Heart left ventricle (tissue), 16 donors: ENCODE data around the gene VGLL4. TPM values are rescaled to one million over a fixed set of nuclear protein-coding genes. Genes with fewer than 3 reads are reported as not detected.

Experiments used
- ATAC-seq, 4 donors: fragments of 200-7000 bp; cut with Tn5 transposase; one replicate each; pipeline ENCODE4 v1.9.1; 2020 to 2022; ENCODE audit warnings: moderate library complexity in 4 of 4, mild to moderate bottlenecking in 3 of 4, moderate number of reproducible peaks in 1 of 4
- DNase-seq, 5 donors: peaks; one replicate each; pipeline ENCODE4 v3.0.0-alpha.2; 2020
- H3K27ac ChIP-seq, 12 donors: fragments of 200-600 bp; sonication (generic) in 4 of 12; one replicate each; pipeline versions ENCODE4 v1.5.0 to v1.8.0; 2016 to 2022; ENCODE audit warnings: mild to moderate bottlenecking in 2 of 12
- H3K27me3 ChIP-seq, 9 donors: fragments of 200-600 bp; sonication (generic) in 2 of 9; one replicate each; pipeline versions ENCODE4 v1.5.1 to v1.8.0; 2016 to 2022; ENCODE audit warnings: mild to moderate bottlenecking in 3 of 9
- H3K36me3 ChIP-seq, 9 donors: fragments of 200-600 bp; sonication (generic) in 2 of 9; one replicate each; pipeline versions ENCODE4 v1.5.0 to v1.8.0; 2018 to 2022; ENCODE audit warnings: mild to moderate bottlenecking in 2 of 9
- H3K4me1 ChIP-seq, 12 donors: fragments of 200-600 bp; sonication (generic) in 4 of 12; one replicate each; pipeline versions ENCODE4 v1.5.0 to v1.8.0; 2016 to 2022; ENCODE audit warnings: mild to moderate bottlenecking in 3 of 12
- H3K4me3 ChIP-seq, 12 donors: fragments of 200-600 bp; sonication (generic) in 4 of 12; one replicate each; pipeline versions ENCODE4 v1.5.0 to v1.8.0; 2017 to 2022; ENCODE audit warnings: mild to moderate bottlenecking in 9 of 12, moderate library complexity in 4 of 12
- H3K9me3 ChIP-seq, 12 donors: fragments of 200-600 bp; sonication (generic) in 4 of 12; one replicate each; pipeline versions ENCODE4 v1.5.0 to v1.8.0; 2016 to 2022; ENCODE audit warnings: mild to moderate bottlenecking in 1 of 12
- CTCF ChIP-seq, 12 donors: fragments of 200-600 bp; sonication (generic) in 4 of 12; IDR thresholded peaks; one replicate each; pipeline versions ENCODE4 v1.5.0 to v1.8.0; 2018 to 2022; ENCODE audit warnings: antibody characterized with exemption in 12 of 12, mild to moderate bottlenecking in 5 of 12
- POLR2A ChIP-seq, 2 donors: fragments of 450-650 bp; IDR thresholded peaks; one replicate each; pipeline ENCODE4 v1.6.1; 2017; ENCODE audit warnings: antibody characterized with exemption in 2 of 2, mild to moderate bottlenecking in 2 of 2, moderate library complexity in 2 of 2
- WGBS, 4 donors: extraction: QIAGEN DNeasy Blood & Tissue Kit in 2 of 4; methylation state at CpG; one replicate each; pipeline versions ENCODE4 v1.1.5 to v1.1.7; 2013 to 2018; 5-methylcytosine and 5-hydroxymethylcytosine counted together
- intact Hi-C, 10 donors: fragments of 100-400 bp; cut with DNase I; formaldehyde crosslinking; loops; one replicate each; pipeline versions ENCODE4 v1.11.1 to v1.14.2; 2022
- polyA plus RNA-seq, 2 donors: library from polyadenylated mRNA; stranded (reverse); fragments of 200-250 nt; gene quantifications; one replicate each; pipeline ENCODE4 v1.2.3, GENCODE V29; 2013
- total RNA-seq, 9 donors: library from RNA; depleted of rRNA in 2 of 9; stranded (reverse); fragments of >200 nt in 2 of 9; fragmentation: NEBNext Ultra II Directional in 3 of 9; extraction: Animal tissue kit (Norgen Biotek cat#: 25700) in 3 of 9; gene quantifications; one replicate each; pipeline versions ENCODE4 v1.1.0 to v1.2.4, GENCODE V29; 2016 to 2023
- donor health status: ischemic (EF 13 %, LVEDD 7.1; RV severe dilation, severe dysfunction).
- donor health status: healthy with polysubstance abuse.
- donor health status: DM: no; HTN: yes; CAD: no.
- donor health status: DM: no; HTN: no; CAD: no.
- donor health status: ischemic (EF 25% LVEDD 6.9; RV normal size, moderate dysfunction).
- donor health status: ischemic (EF 25% LVEDD 5.7; RV mildly dilated, moderate dysfunction).
- donor health status: healthy.
- donor health status: DM: yes; HTN: yes; CAD: no.
- donor health status: ischemic (EF 35%, LVEDD 5.7; RV mildly dilated, moderate dysfunction).
- donor health status: nonischemic (EF 11% LVEDD 7.7; RV severe dilation, severe dysfunction).
- donor health status: DM: yes; HTN: yes; CAD: no.
- donor health status: PGD.
- donor health status: ischemic (EF 29% LVEDD 5.4; RV normal size, mild dysfunction).
- donor health status: nonischemic (EF 23%, LVEDD 6.1; RV moderate dilation, normal function).

The VGLL4 gene
- total and polyA plus RNA-seq, 11 donors, result 24.0 to 40.4 (median 27.0) TPM

- Histone ChIP-seq H3K4me3 (peak overlapping the region in 11 of 12 donors; percentile 3 to 59 (median 41)), H3K27me3 (no peaks in the 10 kb centered on the region), H3K9me3 (no peaks in the 10 kb centered on the region), H3K36me3 (peaks cover 0 to 5% (median 0%) of the 10 kb centered on the region in 9 donors), H3K4me1 (peaks cover 17 to 80% (median 50%) of the 10 kb centered on the region in 12 donors), H3K27ac (peak overlapping the region in 11 of 12 donors; percentile 49 to 80 (median 74))
- intact Hi-C loops, result loop anchor here in 4 of 10 donors (5.0 to 10.0 kb wide), 2 partner anchors 52 to 60 kb away; partner anchors contain the start of gene VGLL4 (in 1 of the 4)
- 1 to 4% (median 3%) methylated on average over 13 of the region's 13 CpGs for WGBS, 4 donors
- DNase-seq (peak in 4 of 5 donors; percentile 77 to 82 (median 81)), ATAC-seq (peak; percentile 78 to 88 (median 85))
- TF ChIP-seq CTCF (IDR thresholded peaks at IDR 0.05) (no peak), POLR2A (IDR thresholded peaks at IDR 0.05) (no peak)
Observed at GRCh38 chr3:11582191-11582968, 61.3 kb downstream of the VGLL4 start.

- H3K9me3 ChIP-seq, result no peaks in the 10 kb centered on the region
- ATAC-seq (peak; percentile 23 to 65 (median 47)), DNase-seq (no peak)
- peaks cover 17 to 79% (median 56%) of the 10 kb centered on the region in 12 donors for H3K4me1 ChIP-seq
- intact Hi-C loops, result loop anchor here in 5 of 10 donors (1.0 to 10.0 kb wide), 3 partner anchors 53 to 61 kb away; partner anchors contain the start of gene VGLL4 (in 1 of the 5)
- TF ChIP-seq POLR2A (IDR thresholded peaks at IDR 0.05), result no peak
- no peak for TF ChIP-seq CTCF (IDR thresholded peaks at IDR 0.05)
- peak overlapping the region in 11 of 12 donors; percentile 49 to 80 (median 74) for H3K27ac ChIP-seq
- H3K36me3 ChIP-seq, result peaks cover 0 to 5% (median 0%) of the 10 kb centered on the region in 9 donors
- no peaks in the 10 kb centered on the region for H3K27me3 ChIP-seq
- WGBS, 4 donors, result 30 to 34% (median 31%) methylated on average over 14 to 16 of the region's 16 CpGs
- peak overlapping the region in 11 of 12 donors; percentile 3 to 59 (median 41) for H3K4me3 ChIP-seq
Observed at GRCh38 chr3:11581237-11582190, 62.2 kb downstream of the VGLL4 start.

GRCh38 chr3:11580645-11581044, 63.1 kb downstream of the VGLL4 start:
- ATAC-seq, result no peak
- intact Hi-C loops, result loop anchor here in 5 of 10 donors (1.0 to 10.0 kb wide), 3 partner anchors 54 to 62 kb away; partner anchors contain the start of gene VGLL4 (in 1 of the 5)

More at GRCh38 chr3:11580645-11581044, 63.1 kb downstream of the VGLL4 start:
- Histone ChIP-seq H3K9me3 (no peaks in the 10 kb centered on the region), H3K27me3 (no peaks in the 10 kb centered on the region), H3K36me3 (peaks cover 0 to 5% (median 0%) of the 10 kb centered on the region in 9 donors), H3K4me3 (no peak overlapping the region), H3K27ac (peak overlapping the region in 4 of 12 donors; percentile 73 to 80 (median 76)), H3K4me1 (peaks cover 17 to 82% (median 60%) of the 10 kb centered on the region in 12 donors)
- DNase-seq, result no peak
- 85 to 90% (median 89%) methylated on average over 2 of the region's 2 CpGs for WGBS, 4 donors
- TF ChIP-seq POLR2A (IDR thresholded peaks at IDR 0.05) (no peak), CTCF (IDR thresholded peaks at IDR 0.05) (no peak)
